Astrocyte (in vitro differentiated cells and primary cell): Measurements from ENCODE around the gene COL2A1. TPM values are rescaled to one million over a fixed set of nuclear protein-coding genes. Genes with fewer than 3 reads are reported as not detected.

Experiments used
- DNase-seq: peaks from one replicate; pipeline ENCODE4 v3.0.0-alpha.2; 2010; ENCODE audit warnings: low read depth
- FAIRE-seq: peaks from 2 replicates; lab custom pipeline; 2011; peaks lifted over from hg19 to GRCh38; lab: Jason Lieb, UNC
- H2AFZ ChIP-seq: 2 replicates; pipeline ENCODE4 v1.6.0; 2012; ENCODE audit warnings: low read depth, low read length, inconsistent platforms
- H3K27ac ChIP-seq: 2 replicates; pipeline ENCODE4 v1.5.1; 2011; ENCODE audit warnings: low read depth, low read length, inconsistent platforms
- H3K27me3 ChIP-seq: 2 replicates; pipeline ENCODE4 v1.6.0; 2011; ENCODE audit warnings: low read length, inconsistent platforms; ENCODE audit not compliant: insufficient read depth
- H3K36me3 ChIP-seq: 2 replicates; pipeline ENCODE4 v1.5.1; 2011; ENCODE audit warnings: low read length, inconsistent platforms; ENCODE audit not compliant: insufficient read depth
- H3K4me1 ChIP-seq: 2 replicates; pipeline ENCODE4 v1.5.1; 2011; ENCODE audit warnings: low read length, inconsistent platforms; ENCODE audit not compliant: insufficient read depth
- H3K4me2 ChIP-seq: 2 replicates; pipeline ENCODE4 v1.6.0; 2012; ENCODE audit warnings: low read length, inconsistent platforms
- H3K4me3 ChIP-seq: 2 replicates; pipeline ENCODE4 v1.5.1; 2011; ENCODE audit warnings: low read depth, mild to moderate bottlenecking, low read length, inconsistent platforms; ENCODE audit not compliant: insufficient read depth
- H3K79me2 ChIP-seq: 2 replicates; pipeline ENCODE4 v1.6.0; 2012; ENCODE audit warnings: mild to moderate bottlenecking, low read length, inconsistent platforms; ENCODE audit not compliant: insufficient read depth
- H3K9ac ChIP-seq: 2 replicates; pipeline ENCODE4 v1.6.0; 2012; ENCODE audit warnings: mild to moderate bottlenecking, low read length, inconsistent platforms
- H3K9me3 ChIP-seq: 2 replicates; pipeline ENCODE4 v1.5.1; 2012; ENCODE audit warnings: low read depth, mild to moderate bottlenecking, low read length, inconsistent platforms; ENCODE audit not compliant: insufficient read depth
- H4K20me1 ChIP-seq: 2 replicates; pipeline ENCODE4 v1.6.0; 2012; ENCODE audit warnings: low read length, inconsistent platforms; ENCODE audit not compliant: insufficient read depth
- H3K27ac Mint-ChIP-seq: one replicate; pipeline ENCODE4 v1.8.0; 2021; ENCODE audit warnings: mild to moderate bottlenecking, mixed read lengths; ENCODE audit not compliant: unreplicated experiment
- H3K27me3 Mint-ChIP-seq: one replicate; pipeline ENCODE4 v1.8.0; 2021; ENCODE audit warnings: low read depth, mixed read lengths; ENCODE audit not compliant: unreplicated experiment
- H3K36me3 Mint-ChIP-seq: one replicate; pipeline ENCODE4 v1.8.0; 2021; ENCODE audit warnings: low read depth, mixed read lengths; ENCODE audit not compliant: unreplicated experiment
- H3K4me1 Mint-ChIP-seq: one replicate; pipeline ENCODE4 v1.8.0; 2021; ENCODE audit warnings: low read depth, mixed read lengths; ENCODE audit not compliant: unreplicated experiment
- H3K4me3 Mint-ChIP-seq: one replicate; pipeline ENCODE4 v1.8.0; 2021; ENCODE audit warnings: mild to moderate bottlenecking, moderate library complexity, mixed read lengths; ENCODE audit not compliant: unreplicated experiment
- H3K9me3 Mint-ChIP-seq: one replicate; pipeline ENCODE4 v1.8.0; 2021; ENCODE audit warnings: mild to moderate bottlenecking, mixed read lengths; ENCODE audit not compliant: unreplicated experiment
- EZH2 ChIP-seq: IDR thresholded peaks from 2 replicates; pipeline ENCODE4 v1.6.1; 2012; ENCODE audit warnings: mild to moderate bottlenecking, low read length, inconsistent platforms; ENCODE audit not compliant: insufficient read depth
- total RNA-seq: library from RNA; stranded (reverse); gene quantifications from 2 replicates; pipeline ENCODE4 v1.2.1, GENCODE V29; 2021
- TF ChIP-seq, protein P1 (sequence below): IDR thresholded peaks from 2 replicates; pipeline ENCODE4 v1.5.1; 2011; ENCODE audit warnings: low read depth, mild to moderate bottlenecking, inconsistent platforms, low read length, moderate library complexity; ENCODE audit not compliant: insufficient read depth

Gene COL2A1
- total RNA-seq, 1 donor from 2014 or later = 20.3 TPM

DNA sequence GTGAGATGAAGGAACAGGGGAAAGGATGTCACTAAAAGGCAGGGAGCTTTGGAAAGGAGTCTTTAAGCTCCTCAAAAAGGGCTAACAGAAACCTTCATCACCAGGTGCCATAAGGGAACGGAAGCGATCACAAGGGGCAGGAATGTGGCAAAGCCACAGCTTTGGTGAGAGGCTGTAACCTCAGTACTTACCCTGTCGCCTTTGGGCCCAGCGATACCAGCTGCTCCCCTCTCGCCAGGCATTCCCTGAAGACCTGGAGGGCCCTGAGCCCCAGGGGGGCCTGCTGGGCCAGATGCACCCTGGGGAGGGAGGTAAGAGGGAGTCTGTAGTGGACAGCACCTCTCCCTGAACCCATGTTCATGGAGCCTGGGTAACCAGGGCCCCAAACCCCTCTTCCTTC, 22.0 kb downstream of the COL2A1 start:
- Mint-ChIP-seq H3K36me3 (peaks cover 5% of the 10 kb centered on the region), H3K9me3 (peaks cover 5% of the 10 kb centered on the region), H3K27me3 (peaks cover 26% of the 10 kb centered on the region), H3K4me1 (peaks cover 3% of the 10 kb centered on the region), H3K27ac (no peak overlapping the region), H3K4me3 (no peak overlapping the region)
- Histone ChIP-seq H3K27me3 (no peaks in the 10 kb centered on the region), H3K79me2 (no peaks in the 10 kb centered on the region), H3K4me1 (no peaks in the 10 kb centered on the region), H3K27ac (no peak overlapping the region), H3K36me3 (no peaks in the 10 kb centered on the region), H3K4me2 (no peak overlapping the region), H4K20me1 (no peaks in the 10 kb centered on the region), H2AFZ (no peak overlapping the region), H3K4me3 (no peak overlapping the region), H3K9me3 (no peaks in the 10 kb centered on the region), H3K9ac (no peak overlapping the region)
- DNase-seq = no peak
- no peak for FAIRE-seq
- TF ChIP-seq, protein P1, sequence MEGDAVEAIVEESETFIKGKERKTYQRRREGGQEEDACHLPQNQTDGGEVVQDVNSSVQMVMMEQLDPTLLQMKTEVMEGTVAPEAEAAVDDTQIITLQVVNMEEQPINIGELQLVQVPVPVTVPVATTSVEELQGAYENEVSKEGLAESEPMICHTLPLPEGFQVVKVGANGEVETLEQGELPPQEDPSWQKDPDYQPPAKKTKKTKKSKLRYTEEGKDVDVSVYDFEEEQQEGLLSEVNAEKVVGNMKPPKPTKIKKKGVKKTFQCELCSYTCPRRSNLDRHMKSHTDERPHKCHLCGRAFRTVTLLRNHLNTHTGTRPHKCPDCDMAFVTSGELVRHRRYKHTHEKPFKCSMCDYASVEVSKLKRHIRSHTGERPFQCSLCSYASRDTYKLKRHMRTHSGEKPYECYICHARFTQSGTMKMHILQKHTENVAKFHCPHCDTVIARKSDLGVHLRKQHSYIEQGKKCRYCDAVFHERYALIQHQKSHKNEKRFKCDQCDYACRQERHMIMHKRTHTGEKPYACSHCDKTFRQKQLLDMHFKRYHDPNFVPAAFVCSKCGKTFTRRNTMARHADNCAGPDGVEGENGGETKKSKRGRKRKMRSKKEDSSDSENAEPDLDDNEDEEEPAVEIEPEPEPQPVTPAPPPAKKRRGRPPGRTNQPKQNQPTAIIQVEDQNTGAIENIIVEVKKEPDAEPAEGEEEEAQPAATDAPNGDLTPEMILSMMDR = no peak

DNA sequence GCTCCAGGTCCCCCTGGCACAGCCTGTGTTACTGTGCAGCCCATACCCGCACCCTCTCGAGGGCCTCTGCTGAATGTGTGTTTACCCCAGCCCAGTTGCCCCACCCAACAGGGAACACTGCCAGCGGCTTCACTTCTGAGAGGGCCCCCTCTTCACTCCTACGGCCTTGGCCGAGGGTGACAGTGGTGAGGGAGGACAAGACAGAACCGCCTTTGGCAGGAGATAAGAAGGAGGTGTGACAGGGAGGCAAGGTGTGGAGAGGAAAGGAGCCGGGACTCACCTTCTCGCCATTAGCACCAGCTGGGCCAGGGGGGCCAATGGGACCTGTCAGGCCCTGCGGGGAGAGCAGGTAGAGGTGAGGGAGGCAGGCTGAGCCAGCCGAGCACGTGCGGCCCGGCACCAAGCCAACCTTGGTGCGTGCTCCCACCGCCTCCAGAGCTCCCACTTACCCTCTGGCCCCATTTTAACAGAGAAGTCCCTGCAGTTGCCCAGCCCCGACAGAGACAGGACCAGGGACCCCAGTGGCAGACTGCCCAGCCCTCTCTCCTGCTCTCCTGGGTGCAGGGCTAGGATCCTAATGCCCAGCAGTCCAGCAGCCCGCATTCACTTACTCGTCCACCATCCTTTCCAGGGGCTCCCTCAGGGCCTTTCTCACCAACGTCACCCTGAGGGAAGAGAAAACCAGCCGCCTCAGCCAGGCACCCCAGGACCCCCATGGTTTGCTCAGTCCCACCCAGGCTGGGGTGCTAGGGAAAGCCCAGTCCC, 22.6 kb downstream of the COL2A1 start:
- no peaks in the 10 kb centered on the region for H3K36me3 ChIP-seq
- Mint-ChIP-seq H3K4me1 (peaks cover 3% of the 10 kb centered on the region), H3K9me3 (peaks cover 5% of the 10 kb centered on the region), H3K27me3 (peaks cover 24% of the 10 kb centered on the region), H3K36me3 (peaks cover 6% of the 10 kb centered on the region), H3K27ac (no peak overlapping the region), H3K4me3 (no peak overlapping the region)
- no peak for DNase-seq
- no peak overlapping the region for H3K4me3 ChIP-seq
- no peak for TF ChIP-seq EZH2
- TF ChIP-seq, protein P1 = no peak
- no peaks in the 10 kb centered on the region for H3K79me2 ChIP-seq
- no peaks in the 10 kb centered on the region for H3K4me1 ChIP-seq
- no peak overlapping the region for H3K9ac ChIP-seq
- no peaks in the 10 kb centered on the region for H3K9me3 ChIP-seq
- H3K27me3 ChIP-seq = no peaks in the 10 kb centered on the region
- no peak overlapping the region for H2AFZ ChIP-seq
- H4K20me1 ChIP-seq = no peaks in the 10 kb centered on the region
- FAIRE-seq = no peak
- no peak overlapping the region for H3K27ac ChIP-seq
- no peak overlapping the region for H3K4me2 ChIP-seq
